ENCODE results near the gene DBP. TPM values are rescaled to one million over a fixed set of nuclear protein-coding genes. Genes with fewer than 3 reads are reported as not detected.
A peak's percentile ranks its signal among the peaks of the same experiment; 100 is the strongest.
"Not testable (repeated sequence)": the region's sequence is repeated elsewhere in the genome, so short reads cannot be mapped to it uniquely, and the experiment has no call there.

The DBP gene
- total RNA-seq, 6 experiments from 2014 or later = 1.8 to 11.6 (median 3.3) TPM

GRCh38 chr19:48633148-48634035 is 3.8 kb downstream of the DBP start:
- no peaks in the 10 kb centered on the region for H3K36me3 ChIP-seq
- TF ChIP-seq POLR2A (IDR thresholded peaks at IDR 0.05) (no peak), CTCF (IDR thresholded peaks at IDR 0.05) (no peak)
- H3K4me3 ChIP-seq = no peak overlapping the region
- no peaks in the 10 kb centered on the region for H3K27me3 ChIP-seq
- peaks cover 0 to 29% (median 16%) of the 10 kb centered on the region in 4 donors for H3K4me1 ChIP-seq
- no peak for DNase-seq
- H3K27ac ChIP-seq = peak overlapping the region in 2 of 3 donors; percentile 80 to 88
- 55% methylated on average over 17 of the region's 22 CpGs for WGBS (ENCODE audit: insufficient coverage, low coverage, low lambda C conversion rate, missing lambda C conversion rate)
- no peaks in the 10 kb centered on the region for H3K9me3 ChIP-seq
- ATAC-seq = no peak
- intact Hi-C loops (cut with DNase I) = no loop called here

- ATAC-seq = no peak
- Histone ChIP-seq H3K4me3 (no peak overlapping the region), H3K36me3 (no peaks in the 10 kb centered on the region), H3K9me3 (no peaks in the 10 kb centered on the region), H3K27ac (peak overlapping the region in 2 of 3 donors; percentile 2 to 80), H3K27me3 (no peaks in the 10 kb centered on the region), H3K4me1 (peaks cover 0 to 36% (median 17%) of the 10 kb centered on the region in 4 donors)
- TF ChIP-seq POLR2A (IDR thresholded peaks at IDR 0.05) (no peak), CTCF (IDR thresholded peaks at IDR 0.05) (no peak)
- intact Hi-C loops (cut with DNase I) = no loop called here
- no peak for DNase-seq
Observed at GRCh38 chr19:48632692-48633147, 4.5 kb downstream of the DBP start.

- intact Hi-C loops (cut with DNase I); H3K4me3 ChIP-seq; H3K9me3 ChIP-seq; H3K27me3 ChIP-seq; ATAC-seq; DNase-seq; H3K36me3 ChIP-seq: not testable (repeated sequence)
- Histone ChIP-seq H3K27ac (peak overlapping the region in 2 of 3 donors; percentile 2 to 80), H3K4me1 (peaks cover 0 to 40% (median 19%) of the 10 kb centered on the region in 4 donors)
- 89% methylated on average over 9 of the region's 11 CpGs for WGBS (ENCODE audit: insufficient coverage, low coverage, low lambda C conversion rate, missing lambda C conversion rate)
Observed at GRCh38 chr19:48632286-48632685, 4.9 kb downstream of the DBP start.

- peak in 1 of 3 donors; percentile 50 for DNase-seq
- intact Hi-C loops (cut with DNase I) = no loop called here
- Histone ChIP-seq H3K9me3 (no peaks in the 10 kb centered on the region), H3K4me1 (peaks cover 0 to 48% (median 22%) of the 10 kb centered on the region in 4 donors), H3K27ac (peak overlapping the region in 2 of 3 donors; percentile 50 to 51), H3K36me3 (no peaks in the 10 kb centered on the region), H3K27me3 (no peaks in the 10 kb centered on the region), H3K4me3 (no peak overlapping the region)
- TF ChIP-seq CTCF (IDR thresholded peaks at IDR 0.05) (no peak), POLR2A (IDR thresholded peaks at IDR 0.05) (no peak)
- ATAC-seq = no peak
- 25% methylated on average over 1 of the region's 3 CpGs for WGBS (ENCODE audit: insufficient coverage, low coverage, low lambda C conversion rate, missing lambda C conversion rate)
Observed at GRCh38 chr19:48631225-48631624, 6.0 kb downstream of the DBP start.
